ENCODE data around the gene HNRNPAB. TPM values are rescaled to one million over a fixed set of nuclear protein-coding genes. Genes with fewer than 3 reads are reported as not detected.
"Not testable (repeated sequence)": the region's sequence is repeated elsewhere in the genome, so short reads cannot be mapped to it uniquely, and the experiment has no call there.

HNRNPAB gene
- total RNA-seq, 2 donors from 2014 or later = 66.3 to 124 TPM

- no peak for TF ChIP-seq CTCF (IDR thresholded peaks at IDR 0.05)
- ATAC-seq (ENCODE audit: insufficient number of reproducible peaks, low FRiP score, low read depth) (no peak), DNase-seq (ENCODE audit: low spot score) (no peak)
- Histone ChIP-seq H3K27ac (no peak overlapping the region), H3K27me3 (replicated peaks; ENCODE audit: insufficient read depth) (no peaks in the 10 kb centered on the region), H3K9me3 (no peaks in the 10 kb centered on the region), H3K4me1 (ENCODE audit: control insufficient read depth in 1 of 2, low read depth in 2 of 2) (no peaks in the 10 kb centered on the region), H3K36me3 (no peaks in the 10 kb centered on the region), H3K4me3 (no peak overlapping the region)
Measured at GRCh38 chr5:178196281-178196812, 8.0 kb upstream of the HNRNPAB start.

- no peak overlapping the region for H3K27ac ChIP-seq
- TF ChIP-seq CTCF (IDR thresholded peaks at IDR 0.05) = no peak
- DNase-seq (ENCODE audit: low spot score) = no peak
- H3K27me3 ChIP-seq (replicated peaks; ENCODE audit: insufficient read depth) = no peaks in the 10 kb centered on the region
- no peaks in the 10 kb centered on the region for H3K9me3 ChIP-seq
- no peaks in the 10 kb centered on the region for H3K36me3 ChIP-seq
- ATAC-seq (ENCODE audit: insufficient number of reproducible peaks, low FRiP score, low read depth) = no peak
- no peaks in the 10 kb centered on the region for H3K4me1 ChIP-seq (ENCODE audit: control insufficient read depth in 1 of 2, low read depth in 2 of 2)
- no peak overlapping the region for H3K4me3 ChIP-seq
Measured at GRCh38 chr5:178196986-178197385, 7.3 kb upstream of the HNRNPAB start.

- H3K4me1 ChIP-seq (ENCODE audit: control insufficient read depth in 1 of 2, low read depth in 2 of 2); H3K27ac ChIP-seq; ATAC-seq (ENCODE audit: insufficient number of reproducible peaks, low FRiP score, low read depth); H3K36me3 ChIP-seq; H3K4me3 ChIP-seq; H3K27me3 ChIP-seq (replicated peaks; ENCODE audit: insufficient read depth); DNase-seq (ENCODE audit: low spot score); H3K9me3 ChIP-seq: not testable (repeated sequence)
Measured at GRCh38 chr5:178198151-178198550, 6.2 kb upstream of the HNRNPAB start.

- ATAC-seq (ENCODE audit: insufficient number of reproducible peaks, low FRiP score, low read depth) (no peak), DNase-seq (ENCODE audit: low spot score) (no peak)
- Histone ChIP-seq H3K36me3 (no peaks in the 10 kb centered on the region), H3K4me3 (no peak overlapping the region), H3K27me3 (replicated peaks; ENCODE audit: insufficient read depth) (no peaks in the 10 kb centered on the region), H3K4me1 (ENCODE audit: control insufficient read depth in 1 of 2, low read depth in 2 of 2) (peaks cover 0 to 2% of the 10 kb centered on the region in 2 donors), H3K9me3 (no peaks in the 10 kb centered on the region), H3K27ac (no peak overlapping the region)
- no peak for TF ChIP-seq CTCF (IDR thresholded peaks at IDR 0.05)
Measured at GRCh38 chr5:178198706-178199105, 5.6 kb upstream of the HNRNPAB start.

GRCh38 chr5:178199581-178200434 lies 4.5 kb upstream of the HNRNPAB start:
- peaks cover 0 to 5% of the 10 kb centered on the region in 2 donors for H3K4me1 ChIP-seq (ENCODE audit: control insufficient read depth in 1 of 2, low read depth in 2 of 2)
- ATAC-seq (ENCODE audit: insufficient number of reproducible peaks, low FRiP score, low read depth) (no peak), DNase-seq (ENCODE audit: low spot score) (no peak)
- no peak overlapping the region for H3K27ac ChIP-seq
- no peak overlapping the region for H3K4me3 ChIP-seq
- no peaks in the 10 kb centered on the region for H3K27me3 ChIP-seq (replicated peaks; ENCODE audit: insufficient read depth)
- no peaks in the 10 kb centered on the region for H3K36me3 ChIP-seq
- no peaks in the 10 kb centered on the region for H3K9me3 ChIP-seq
- TF ChIP-seq CTCF (IDR thresholded peaks at IDR 0.05) = no peak
